Measurements from ENCODE around the gene ABHD5.

Gene ABHD5

GRCh38 chr3:43759938-43760337 is 69.2 kb downstream of the ABHD5 start:
- no peak for DNase-seq

- no peak for DNase-seq
These were observed 70.2 kb downstream of the ABHD5 start for GRCh38 chr3:43760938-43761337.

DNA sequence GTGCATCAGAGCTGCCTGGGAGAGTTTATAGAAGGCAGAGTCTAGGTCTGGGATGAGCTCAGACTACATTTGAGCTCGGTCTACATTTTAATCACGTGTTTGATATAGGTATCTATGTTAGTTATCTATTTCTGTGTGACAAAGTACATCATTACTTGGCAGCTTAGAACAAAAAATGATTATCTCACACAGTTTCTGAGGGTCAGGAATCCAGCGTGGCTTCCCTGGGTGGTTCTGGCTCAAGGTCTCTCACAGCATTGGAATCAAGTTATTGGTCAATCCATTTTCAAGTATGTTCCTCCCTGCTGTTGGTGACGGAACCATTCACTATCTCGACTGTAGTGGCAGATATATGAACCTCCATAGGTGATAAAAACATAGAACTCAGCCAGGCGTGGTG is 71.7 kb downstream of the ABHD5 start:
- DNase-seq, result no peak

DNA sequence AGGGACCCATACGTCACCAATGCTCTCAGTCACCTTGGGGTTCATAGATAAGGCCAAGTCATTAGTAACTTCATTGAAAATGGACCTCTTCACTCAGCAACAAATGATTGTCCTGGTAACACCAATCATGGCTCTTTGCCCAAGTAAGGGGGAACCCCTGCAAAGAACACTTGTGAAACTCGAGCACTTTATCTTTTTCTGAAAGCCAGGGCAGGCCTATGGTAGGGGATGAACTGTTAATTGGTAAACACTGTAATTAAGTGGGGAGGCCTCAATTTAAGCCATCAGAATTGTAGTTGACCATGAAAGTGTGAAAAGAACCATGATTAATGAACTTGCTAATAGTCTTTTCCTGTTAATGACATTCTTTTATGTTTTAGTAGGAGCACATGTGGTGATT is 73.3 kb downstream of the ABHD5 start:
- DNase-seq, result no peak

GRCh38 chr3:43764471-43764870 is 73.7 kb downstream of the ABHD5 start:
- DNase-seq, result no peak

DNA sequence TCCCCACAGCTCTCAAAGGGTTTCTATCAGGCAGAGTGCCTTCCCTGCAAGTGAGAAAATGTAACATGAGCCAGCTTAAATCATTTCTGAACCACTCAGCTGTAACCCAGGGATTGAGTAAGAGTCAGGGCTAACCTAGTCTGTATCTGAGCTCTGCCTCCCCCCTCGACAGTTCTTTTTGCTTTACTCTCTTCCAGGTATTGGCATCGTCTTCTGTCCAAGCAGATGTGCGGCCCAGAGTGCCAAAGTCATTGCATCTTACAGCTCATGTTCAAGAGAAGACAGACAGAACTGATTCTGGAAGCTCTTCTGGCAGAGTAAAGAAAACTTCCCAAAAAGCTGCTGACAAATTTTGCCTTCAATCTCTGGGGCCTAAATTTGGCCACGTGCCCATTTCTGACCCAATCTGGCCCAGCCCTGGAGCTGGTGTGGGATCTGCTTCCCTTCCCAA is 74.8 kb downstream of the ABHD5 start:
- DNase-seq, result no peak

DNA sequence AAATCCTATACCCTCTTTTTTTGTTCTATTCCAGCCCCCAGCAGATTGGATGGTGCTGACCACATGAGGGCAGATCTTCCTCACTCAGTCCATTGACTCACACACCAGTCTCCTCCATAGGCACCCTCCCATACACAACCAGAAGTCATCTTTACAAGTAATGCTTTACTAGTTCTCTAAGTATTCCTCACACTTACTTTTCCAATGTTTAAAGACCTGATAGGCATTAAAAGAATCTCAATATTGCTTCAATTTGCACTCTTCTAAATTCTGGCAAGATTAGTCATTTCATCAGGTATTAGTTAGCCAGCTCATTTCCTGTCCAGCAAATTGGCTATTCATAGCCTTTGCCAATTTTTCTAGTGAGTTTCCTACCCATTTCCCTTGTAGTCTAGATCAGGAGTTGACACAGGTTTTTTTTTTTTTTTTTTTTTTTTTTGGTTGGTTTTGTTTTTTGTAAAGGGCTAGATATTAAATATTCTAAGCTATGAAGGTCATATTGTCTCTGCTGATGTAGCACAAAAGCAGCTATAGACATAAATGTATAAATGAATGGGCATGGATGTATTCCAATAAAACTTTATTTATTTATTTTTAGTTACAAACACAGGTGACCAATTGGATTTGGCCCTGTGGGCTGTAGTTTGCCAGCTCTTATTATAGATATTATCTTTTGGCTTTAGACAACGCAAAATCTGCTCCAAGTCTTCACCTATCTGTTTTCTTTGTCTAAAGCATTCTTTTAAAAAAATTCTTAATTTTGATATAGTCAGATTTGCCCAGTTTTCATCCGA is 76.1 kb downstream of the ABHD5 start:
- DNase-seq, result no peak

DNA sequence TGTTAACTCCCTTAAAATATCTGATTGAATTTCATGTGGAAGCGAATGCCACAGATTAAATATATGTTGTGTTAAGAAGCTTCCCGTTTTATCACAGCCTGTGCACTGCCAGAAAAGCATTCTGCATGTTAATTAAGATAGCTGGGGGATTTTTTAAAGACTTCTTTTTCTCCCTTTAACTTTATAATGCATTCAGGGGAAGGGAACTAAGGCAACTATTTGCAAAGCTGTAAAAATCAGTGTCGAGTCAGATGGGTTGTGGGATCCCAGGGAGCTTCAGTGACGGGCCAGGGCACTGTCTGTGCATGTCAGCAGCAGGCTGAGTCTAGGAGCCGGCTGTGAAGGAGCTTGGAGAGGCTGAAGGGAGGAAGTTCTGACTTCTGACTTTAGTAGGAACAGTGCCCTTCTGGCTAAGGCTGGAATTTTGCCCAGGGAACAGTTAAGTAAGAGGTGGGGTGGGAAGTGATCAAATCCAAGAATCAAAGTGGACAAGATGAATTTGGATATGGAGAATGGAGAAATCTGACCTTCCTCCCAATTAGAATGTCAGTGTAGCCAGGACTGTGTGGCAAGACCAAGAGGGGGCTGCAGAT is 77.7 kb downstream of the ABHD5 start:
- DNase-seq, result no peak

DNA sequence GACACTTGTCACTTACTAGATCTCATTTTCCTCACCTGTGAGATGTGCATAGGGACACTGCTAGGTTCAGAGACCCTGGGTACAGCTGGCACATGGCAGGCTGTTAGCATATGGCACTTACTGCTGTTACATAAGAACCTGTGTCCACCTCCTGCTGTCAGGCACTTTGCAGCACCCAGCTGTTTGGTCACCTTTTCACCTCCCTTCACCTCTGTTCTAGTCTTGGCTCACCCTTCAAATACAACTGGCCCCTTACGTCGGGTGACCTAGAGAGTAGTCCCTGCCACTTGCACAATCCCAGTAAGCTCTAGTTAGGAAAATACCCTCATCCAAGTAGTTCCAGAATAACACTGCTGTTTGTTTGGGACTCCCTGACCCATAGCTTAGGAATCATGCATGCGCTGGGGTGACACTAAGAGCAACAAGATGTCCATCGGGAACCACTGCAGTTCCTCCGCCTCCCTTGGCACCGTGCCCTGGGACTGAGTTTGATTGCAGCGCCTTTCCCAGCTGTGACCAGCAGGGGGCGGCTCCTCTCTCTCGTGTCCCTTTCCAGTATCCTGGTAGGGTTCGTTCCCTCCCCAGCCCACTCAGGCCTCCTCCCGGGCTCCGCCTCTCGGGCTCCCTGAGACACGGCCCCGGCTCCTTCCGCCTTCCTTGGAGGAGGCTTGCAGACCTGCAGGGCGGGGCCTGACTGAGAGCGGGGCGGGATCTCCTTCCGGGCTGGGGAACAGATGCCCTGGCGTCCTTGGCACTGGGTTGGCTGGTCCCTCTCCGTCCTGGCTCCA is 78.6 kb downstream of the ABHD5 start:
- peak; percentile 40 for DNase-seq

- DNase-seq, result no peak
These were observed 79.2 kb downstream of the ABHD5 start for GRCh38 chr3:43769885-43770425.

- DNase-seq, result no peak
These were observed 79.8 kb downstream of the ABHD5 start for GRCh38 chr3:43770426-43771103.

DNA sequence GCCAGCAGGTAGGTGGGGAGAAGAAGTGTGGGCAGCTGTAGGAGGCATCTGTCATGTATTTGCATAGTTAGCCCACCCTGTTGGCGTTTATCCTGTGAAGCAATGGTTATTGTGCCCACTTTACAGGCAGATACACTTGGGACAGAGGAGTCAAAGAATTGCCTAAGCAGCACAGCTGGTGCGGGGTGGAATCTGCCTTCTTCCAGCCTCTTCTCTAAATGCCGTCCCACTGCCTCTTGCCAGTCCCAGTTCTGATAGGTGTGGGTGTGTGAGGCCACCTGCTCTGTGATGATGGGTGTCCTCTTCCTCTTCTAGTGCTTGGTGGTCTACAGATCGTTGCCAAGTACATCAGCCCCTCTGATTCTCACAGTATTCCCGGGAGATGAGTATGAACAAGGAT is 80.9 kb downstream of the ABHD5 start:
- no peak for DNase-seq

GRCh38 chr3:43773273-43774094 is 82.7 kb downstream of the ABHD5 start:
- DNase-seq, result no peak

DNA sequence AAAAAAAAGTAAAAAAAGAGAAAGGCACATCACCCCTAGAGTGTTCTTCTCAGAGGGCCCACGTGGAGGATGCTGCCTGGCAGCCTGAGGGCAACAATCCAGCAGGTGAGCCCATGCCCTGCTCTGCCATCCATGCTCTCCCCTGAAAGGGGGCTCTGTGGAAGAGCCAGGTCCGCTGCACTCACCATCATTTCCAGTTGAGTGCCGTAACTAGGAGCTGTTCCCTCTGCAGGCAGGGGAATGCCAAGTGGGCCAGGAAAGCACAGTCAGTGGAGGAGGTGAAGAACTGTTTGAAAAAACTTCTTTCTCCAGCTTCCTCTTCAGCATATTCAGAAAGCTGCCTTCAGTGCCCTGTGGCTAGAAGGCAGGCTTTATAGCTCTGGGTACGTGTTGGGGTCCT is 84.1 kb downstream of the ABHD5 start:
- DNase-seq, result no peak

- DNase-seq, result no peak
These were observed 85.4 kb downstream of the ABHD5 start for GRCh38 chr3:43776101-43776500.

GRCh38 chr3:43779850-43780249 is 89.1 kb downstream of the ABHD5 start:
- DNase-seq, result no peak

GRCh38 chr3:43782541-43782940 is 91.8 kb downstream of the ABHD5 start:
- DNase-seq, result no peak

Measured in NCI-H2107 (cell line).